ENCODE measurements around the gene TBX4. TPM values are rescaled to one million over a fixed set of nuclear protein-coding genes. Genes with fewer than 3 reads are reported as not detected.

Gene TBX4
- polyA plus RNA-seq, 3 donors, result not detected

GRCh38 chr17:61519139-61519538 is 66.9 kb downstream of the TBX4 start:
- Mint-ChIP-seq H3K27me3 (ENCODE audit: low read depth in 3 of 3) (peaks cover 4 to 41% (median 19%) of the 10 kb centered on the region in 3 donors), H3K4me1 (no peaks in the 10 kb centered on the region), H3K9me3 (peaks cover 0 to 3% (median 0%) of the 10 kb centered on the region in 7 donors), H3K27ac (no peak overlapping the region), H3K4me3 (no peak overlapping the region), H3K36me3 (no peaks in the 10 kb centered on the region)
- no peaks in the 10 kb centered on the region for H3K4me1 ChIP-seq (ENCODE audit: control insufficient read depth in 1 of 2, insufficient read depth in 2 of 2, low read length in 2 of 2)
- H3K79me2 ChIP-seq (ENCODE audit: insufficient read depth, low read length), result no peaks in the 10 kb centered on the region
- H3K4me3 ChIP-seq (replicated peaks in 1 of 3; ENCODE audit: low read depth in 2 of 3, low read length in 3 of 3), result no peak overlapping the region
- H3K27me3 ChIP-seq (ENCODE audit: control insufficient read depth in 2 of 2, insufficient read depth in 2 of 2, low read length in 2 of 2), result peaks cover 5 to 8% of the 10 kb centered on the region in 2 donors
- H3K9me3 ChIP-seq (replicated peaks in 1 of 2; ENCODE audit: control insufficient read depth in 1 of 2, insufficient read depth in 1 of 2, low read length in 2 of 2), result no peaks in the 10 kb centered on the region
- no CpG with 5 or more reads among the region's 1 CpG for whole genome bisulfite sequencing (ENCODE audit: insufficient coverage)
- TF ChIP-seq CTCF (IDR thresholded peaks at IDR 0.05), result no peak
- no peak for DNase-seq
- no peak overlapping the region for H3K4me2 ChIP-seq (replicated peaks; ENCODE audit: extremely low read depth, low read length, poor library complexity, severe bottlenecking)
- no peak overlapping the region for H3K9ac ChIP-seq (ENCODE audit: insufficient read depth, low read length, poor library complexity, severe bottlenecking)
- H3K36me3 ChIP-seq (replicated peaks in 1 of 2; ENCODE audit: control insufficient read depth in 1 of 2, insufficient read depth in 2 of 2, low read length in 2 of 2), result no peaks in the 10 kb centered on the region
- intact Hi-C loops (cut with micrococcal nuclease), result no loop called here
- H2AFZ ChIP-seq (ENCODE audit: insufficient read depth, low read depth, low read length, poor library complexity, severe bottlenecking), result no peak overlapping the region
- H3K27ac ChIP-seq (ENCODE audit: low read depth in 1 of 2, low read length in 2 of 2), result no peak overlapping the region
- no peaks in the 10 kb centered on the region for H4K20me1 ChIP-seq (ENCODE audit: insufficient read depth, low read length)

GRCh38 chr17:61519754-61520440 is 67.7 kb downstream of the TBX4 start:
- H3K4me3 ChIP-seq (replicated peaks in 1 of 3; ENCODE audit: low read depth in 2 of 3, low read length in 3 of 3), result no peak overlapping the region
- no peak overlapping the region for H3K27ac ChIP-seq (ENCODE audit: low read depth in 1 of 2, low read length in 2 of 2)
- peak overlapping the region in 1 of 2 donors; percentile 17 for H3K4me3 Mint-ChIP-seq
- DNase-seq, result no peak
- H4K20me1 ChIP-seq (ENCODE audit: insufficient read depth, low read length), result no peaks in the 10 kb centered on the region
- H3K27me3 ChIP-seq (ENCODE audit: control insufficient read depth in 2 of 2, insufficient read depth in 2 of 2, low read length in 2 of 2), result peaks cover 5 to 8% of the 10 kb centered on the region in 2 donors
- peaks cover 0 to 3% (median 0%) of the 10 kb centered on the region in 7 donors for H3K9me3 Mint-ChIP-seq
- H3K4me2 ChIP-seq (replicated peaks; ENCODE audit: extremely low read depth, low read length, poor library complexity, severe bottlenecking), result no peak overlapping the region
- H3K79me2 ChIP-seq (ENCODE audit: insufficient read depth, low read length), result no peaks in the 10 kb centered on the region
- H3K9ac ChIP-seq (ENCODE audit: insufficient read depth, low read length, poor library complexity, severe bottlenecking), result no peak overlapping the region
- no peaks in the 10 kb centered on the region for H3K36me3 ChIP-seq (replicated peaks in 1 of 2; ENCODE audit: control insufficient read depth in 1 of 2, insufficient read depth in 2 of 2, low read length in 2 of 2)
- peaks cover 4 to 46% (median 19%) of the 10 kb centered on the region in 3 donors for H3K27me3 Mint-ChIP-seq (ENCODE audit: low read depth in 3 of 3)
- 71% methylated on average over 1 of the region's 3 CpGs for WGBS (ENCODE audit: insufficient coverage)
- H3K27ac Mint-ChIP-seq, result no peak overlapping the region
- H2AFZ ChIP-seq (ENCODE audit: insufficient read depth, low read depth, low read length, poor library complexity, severe bottlenecking), result no peak overlapping the region
- no peaks in the 10 kb centered on the region for H3K4me1 Mint-ChIP-seq
- no peak for TF ChIP-seq CTCF (IDR thresholded peaks at IDR 0.05)
- no peaks in the 10 kb centered on the region for H3K36me3 Mint-ChIP-seq
- no peaks in the 10 kb centered on the region for H3K4me1 ChIP-seq (ENCODE audit: control insufficient read depth in 1 of 2, insufficient read depth in 2 of 2, low read length in 2 of 2)
- no peaks in the 10 kb centered on the region for H3K9me3 ChIP-seq (replicated peaks in 1 of 2; ENCODE audit: control insufficient read depth in 1 of 2, insufficient read depth in 1 of 2, low read length in 2 of 2)
- intact Hi-C loops (cut with micrococcal nuclease), result no loop called here
